Inferior parietal cortex (tissue), 1 donor: Measurements from ENCODE around the gene CD2AP.
A peak's percentile ranks its signal among the peaks of the same experiment; 100 is the strongest.
"Not testable (repeated sequence)": the region's sequence is repeated elsewhere in the genome, so short reads cannot be mapped to it uniquely, and the experiment has no call there.

Experiments
- DNase-seq: peaks from one replicate; pipeline ENCODE4 v3.0.0-alpha.2; 2016; ENCODE audit errors: extremely low spot score

The CD2AP gene

GRCh38 chr6:47633141-47633540 lies 155.6 kb downstream of the CD2AP start:
- no peak for DNase-seq

GRCh38 chr6:47634210-47635047 lies 156.8 kb downstream of the CD2AP start:
- DNase-seq: no peak

- DNase-seq: no peak
These were observed 169.1 kb downstream of the CD2AP start for GRCh38 chr6:47646689-47647088.

GRCh38 chr6:47647188-47647587 lies 169.6 kb downstream of the CD2AP start:
- DNase-seq: no peak

- DNase-seq: not testable (repeated sequence)
These were observed 170.0 kb downstream of the CD2AP start for GRCh38 chr6:47647626-47648025.

- no peak for DNase-seq
These were observed 170.4 kb downstream of the CD2AP start for GRCh38 chr6:47648031-47648430.

GRCh38 chr6:47650553-47651432 lies 173.2 kb downstream of the CD2AP start:
- DNase-seq: no peak

- no peak for DNase-seq
These were observed 173.9 kb downstream of the CD2AP start for GRCh38 chr6:47651505-47651944.

GRCh38 chr6:47653706-47654105 lies 176.1 kb downstream of the CD2AP start:
- DNase-seq: no peak

GRCh38 chr6:47654255-47654654 lies 176.7 kb downstream of the CD2AP start:
- no peak for DNase-seq

GRCh38 chr6:47655719-47656595 lies 178.4 kb downstream of the CD2AP start:
- DNase-seq: peak; percentile 31

- DNase-seq: no peak
These were observed 184.4 kb downstream of the CD2AP start for GRCh38 chr6:47661960-47662359.

- DNase-seq: no peak
These were observed 186.1 kb downstream of the CD2AP start for GRCh38 chr6:47663462-47664216.

- no peak for DNase-seq
These were observed 187.5 kb downstream of the CD2AP start for GRCh38 chr6:47665112-47665511.

GRCh38 chr6:47669684-47670513 lies 192.3 kb downstream of the CD2AP start:
- DNase-seq: no peak

- DNase-seq: no peak
These were observed 193.3 kb downstream of the CD2AP start for GRCh38 chr6:47670851-47671250.

- no peak for DNase-seq
These were observed 194.2 kb downstream of the CD2AP start for GRCh38 chr6:47671777-47672176.

GRCh38 chr6:47672816-47673215 lies 195.2 kb downstream of the CD2AP start:
- no peak for DNase-seq

- no peak for DNase-seq
These were observed 197.1 kb downstream of the CD2AP start for GRCh38 chr6:47674673-47675072.
